Gastrocnemius medialis (tissue), 4 donors: ENCODE measurements around the gene RAB40C. TPM values are rescaled to one million over a fixed set of nuclear protein-coding genes. Genes with fewer than 3 reads are reported as not detected.

Source experiments
- ATAC-seq, 2 donors: fragments of 150-250 bp; one replicate each; pipeline ENCODE4 v1.9.1; 2016
- DNase-seq, 2 donors: peaks; one replicate each; pipeline ENCODE4 v3.0.0-alpha.2; 2019
- H3K27ac ChIP-seq, 4 donors: fragments of 200-600 bp; sonication (generic); 1 replicate in 1 of 4; 2 replicates in 3 of 4; pipeline ENCODE4 v1.5.1; 2016 to 2018; ENCODE audit warnings: mild to moderate bottlenecking in 2 of 4, moderate library complexity in 1 of 4
- H3K27me3 ChIP-seq, 3 donors: fragments of 200-600 bp; sonication (generic) in 2 of 3; 1 replicate in 1 of 3; 2 replicates in 2 of 3; pipeline versions ENCODE4 v1.5.1 to v1.6.0; 2016 to 2019; ENCODE audit warnings: mild to moderate bottlenecking in 1 of 3, moderate library complexity in 1 of 3
- H3K36me3 ChIP-seq, 2 donors: fragments of 200-600 bp; sonication (generic) in 1 of 2; one replicate each; pipeline ENCODE4 v1.5.1; 2017 to 2018
- H3K4me1 ChIP-seq, 2 donors: fragments of 200-600 bp; sonication (generic) in 1 of 2; one replicate each; pipeline ENCODE4 v1.5.1; 2016 to 2017; ENCODE audit warnings: mild to moderate bottlenecking in 2 of 2
- H3K4me3 ChIP-seq, 4 donors: fragments of 200-600 bp; sonication (generic) in 3 of 4; 1 replicate in 1 of 4; 2 replicates in 3 of 4; pipeline ENCODE4 v1.5.1; 2016 to 2019; ENCODE audit warnings: mild to moderate bottlenecking in 2 of 4
- H3K9me3 ChIP-seq, 3 donors: fragments of 200-600 bp; sonication (generic) in 2 of 3; 1 replicate in 1 of 3; 2 replicates in 2 of 3; pipeline ENCODE4 v1.5.1; 2016 to 2019
- CTCF ChIP-seq, 5 experiments: fragments of 450-650 bp in 3 of 5; fragments of 200-600 bp in 2 of 5; sonication (generic) in 2 of 5; IDR thresholded peaks in 4 of 5; conservative IDR thresholded peaks in 1 of 5; 1 replicate in 4 of 5; 2 replicates in 1 of 5; pipeline ENCODE4 v1.5.1; 2016 to 2019; ENCODE audit warnings: antibody characterized with exemption in 5 of 5, mild to moderate bottlenecking in 3 of 5, moderate library complexity in 3 of 5
- POLR2A ChIP-seq, 2 donors: fragments of 450-650 bp; IDR thresholded peaks; one replicate each; pipeline ENCODE4 v1.6.1; 2017; ENCODE audit warnings: antibody characterized with exemption in 2 of 2, mild to moderate bottlenecking in 2 of 2, moderate library complexity in 2 of 2
- in situ Hi-C, 4 donors: fragments of 200-750 bp; cut with MboI; loops; one replicate each; pipeline versions ENCODE4 v1.15.0 to v1.8.0; 2017; ENCODE audit warnings: low sequenced_read_pairs in 4 of 4
- intact Hi-C: fragments of 100-400 bp; cut with DNase I; formaldehyde crosslinking; loops from one replicate; pipeline ENCODE4 v1.15.1; 2023; ENCODE audit warnings: low total_unique reads
- total RNA-seq, 4 donors: library from RNA; depleted of rRNA; stranded (reverse); fragments of >200 nt; gene quantifications; one replicate each; pipeline versions ENCODE4 v1.1.0 to v1.2.3, GENCODE V29; 2016

Gene RAB40C
- total RNA-seq, 4 donors from 2014 or later = 15.6 to 29.3 (median 21.4) TPM

- peaks cover 0 to 11% of the 10 kb centered on the region in 2 donors for H3K36me3 ChIP-seq
- H3K27me3 ChIP-seq = no peaks in the 10 kb centered on the region
- ATAC-seq = no peak
- peaks cover 0 to 7% of the 10 kb centered on the region in 2 donors for H3K4me1 ChIP-seq
- H3K27ac ChIP-seq = no peak overlapping the region
- H3K9me3 ChIP-seq = no peaks in the 10 kb centered on the region
- no peak overlapping the region for H3K4me3 ChIP-seq
- intact Hi-C loops (no loop called here), in situ Hi-C loops (no loop called here)
- TF ChIP-seq CTCF (IDR thresholded peaks at IDR 0.05 in 4 of 5, conservative IDR thresholded peaks at IDR 0.05 in 1 of 5) (no peak), POLR2A (IDR thresholded peaks at IDR 0.05) (no peak)
- no peak for DNase-seq
Measured at GRCh38 chr16:622920-623280, 33.0 kb downstream of the RAB40C start.

DNA sequence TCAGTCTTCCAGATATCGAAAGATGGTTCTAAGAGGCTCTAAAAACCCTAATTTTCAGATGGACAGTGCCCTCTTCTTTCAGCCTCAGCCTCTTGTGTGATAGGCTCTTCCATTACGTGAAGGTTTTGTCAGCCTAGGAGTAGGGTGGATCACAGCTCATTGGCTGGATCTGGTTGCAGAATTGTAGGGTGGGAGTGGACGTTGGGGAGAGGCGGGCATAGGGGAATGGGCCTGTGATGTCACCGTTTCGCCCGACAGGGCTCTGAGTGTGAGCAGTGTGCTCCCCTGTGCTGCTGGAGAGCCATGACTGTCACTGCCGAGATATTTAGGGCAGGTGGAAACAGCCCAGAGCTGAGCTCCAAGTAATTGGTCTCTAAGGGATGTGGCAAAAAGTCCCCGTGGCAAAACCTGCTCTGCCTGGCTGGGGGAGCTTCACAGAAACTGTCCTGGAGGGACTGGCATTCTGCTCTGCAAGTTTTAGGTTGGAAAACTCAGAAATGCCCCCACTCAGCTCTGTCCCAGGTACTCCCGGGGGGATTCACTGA lies 34.7 kb downstream of the RAB40C start:
- no peaks in the 10 kb centered on the region for H3K27me3 ChIP-seq
- peaks cover 0 to 11% of the 10 kb centered on the region in 2 donors for H3K36me3 ChIP-seq
- H3K4me1 ChIP-seq = peaks cover under 1 to 7% of the 10 kb centered on the region in 2 donors
- H3K9me3 ChIP-seq = no peaks in the 10 kb centered on the region
- DNase-seq (no peak), ATAC-seq (no peak)
- in situ Hi-C loops (no loop called here), intact Hi-C loops (no loop called here)
- H3K27ac ChIP-seq = no peak overlapping the region
- no peak overlapping the region for H3K4me3 ChIP-seq
- TF ChIP-seq CTCF (IDR thresholded peaks at IDR 0.05 in 4 of 5, conservative IDR thresholded peaks at IDR 0.05 in 1 of 5) (no peak), POLR2A (IDR thresholded peaks at IDR 0.05) (no peak)

GRCh38 chr16:625117-625976 lies 35.5 kb downstream of the RAB40C start:
- in situ Hi-C loops (no loop called here), intact Hi-C loops (no loop called here)
- ATAC-seq (no peak), DNase-seq (no peak)
- peaks cover 6 to 11% of the 10 kb centered on the region in 2 donors for H3K4me1 ChIP-seq
- no peaks in the 10 kb centered on the region for H3K27me3 ChIP-seq
- no peaks in the 10 kb centered on the region for H3K9me3 ChIP-seq
- H3K27ac ChIP-seq = no peak overlapping the region
- H3K4me3 ChIP-seq = no peak overlapping the region
- H3K36me3 ChIP-seq = peaks cover 0 to 11% of the 10 kb centered on the region in 2 donors
- no peak for TF ChIP-seq CTCF (IDR thresholded peaks at IDR 0.05 in 4 of 5, conservative IDR thresholded peaks at IDR 0.05 in 1 of 5)
- TF ChIP-seq POLR2A (IDR thresholded peaks at IDR 0.05) = no peak

DNA sequence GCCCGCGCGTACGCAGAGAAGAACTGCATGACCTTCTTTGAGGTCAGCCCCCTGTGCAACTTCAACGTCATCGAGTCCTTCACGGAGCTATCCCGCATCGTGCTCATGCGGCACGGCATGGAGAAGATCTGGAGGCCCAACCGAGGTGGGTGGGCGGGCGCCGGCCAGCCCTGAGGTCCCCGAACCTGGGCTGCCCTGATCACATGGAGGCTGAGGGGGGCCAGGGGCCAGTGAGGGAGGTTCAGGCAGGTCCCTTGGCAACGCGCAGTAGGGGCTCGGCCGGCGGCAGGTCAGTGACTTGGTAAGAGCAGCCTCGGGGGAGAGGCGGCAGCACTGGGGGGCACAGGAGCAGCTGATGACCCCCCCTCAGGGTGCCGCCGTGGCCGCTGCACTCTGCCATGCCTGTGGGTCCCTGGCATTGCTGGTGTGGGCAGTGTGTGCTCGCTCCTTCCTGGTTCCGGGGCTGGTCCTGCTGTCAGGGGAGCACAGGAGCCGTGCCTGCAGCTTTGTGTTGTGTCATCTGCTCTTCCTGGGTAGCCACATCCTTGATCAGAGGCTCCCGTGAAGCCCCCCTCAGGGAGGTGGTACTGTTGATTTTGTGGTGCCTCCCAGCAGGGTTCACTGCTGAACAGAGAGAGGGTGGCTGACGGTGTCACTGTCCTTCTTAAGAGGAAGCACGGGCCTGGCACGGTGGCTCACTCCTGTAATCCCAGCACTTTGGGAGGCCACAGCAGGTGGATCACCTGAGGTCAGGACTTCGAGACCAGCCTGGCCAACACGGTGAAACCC lies 36.3 kb downstream of the RAB40C start:
- Histone ChIP-seq H3K9me3 (no peaks in the 10 kb centered on the region), H3K27me3 (no peaks in the 10 kb centered on the region), H3K27ac (no peak overlapping the region), H3K4me3 (no peak overlapping the region), H3K36me3 (peaks cover 0 to 11% of the 10 kb centered on the region in 2 donors), H3K4me1 (peaks cover 11% of the 10 kb centered on the region in 2 donors)
- intact Hi-C loops (no loop called here), in situ Hi-C loops (no loop called here)
- TF ChIP-seq POLR2A (IDR thresholded peaks at IDR 0.05) (no peak), CTCF (IDR thresholded peaks at IDR 0.05 in 4 of 5, conservative IDR thresholded peaks at IDR 0.05 in 1 of 5) (no peak)
- ATAC-seq (no peak), DNase-seq (no peak)
